Pons (tissue), 1 donor: Measurements from ENCODE around the gene PPP1R14C.
"Not testable (repeated sequence)": the region's sequence is repeated elsewhere in the genome, so short reads cannot be mapped to it uniquely, and the experiment has no call there.

ENCODE experiments used
- DNase-seq: peaks from one replicate; pipeline ENCODE4 v3.0.0-alpha.2; 2016; ENCODE audit warnings: low spot score

Gene PPP1R14C

DNA sequence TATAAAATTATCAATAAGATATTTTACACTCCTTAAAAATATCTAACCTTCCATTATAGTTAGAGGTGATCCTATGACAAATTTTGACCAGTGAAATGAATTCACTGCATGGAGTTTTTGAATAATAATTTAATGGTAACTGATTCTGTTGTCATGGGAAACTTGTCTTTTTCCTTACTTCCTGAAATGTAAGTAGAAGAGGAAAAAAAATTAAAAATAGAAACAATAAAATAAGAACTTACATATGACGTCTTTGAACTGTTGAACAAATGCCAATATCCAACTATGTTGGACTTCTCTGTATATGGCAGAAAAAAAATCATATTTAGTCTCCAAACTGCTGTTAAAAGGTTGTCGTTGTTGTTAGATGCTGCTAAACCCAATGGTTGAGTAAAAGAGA, 26.3 kb downstream of the PPP1R14C start:
- no peak for DNase-seq

DNA sequence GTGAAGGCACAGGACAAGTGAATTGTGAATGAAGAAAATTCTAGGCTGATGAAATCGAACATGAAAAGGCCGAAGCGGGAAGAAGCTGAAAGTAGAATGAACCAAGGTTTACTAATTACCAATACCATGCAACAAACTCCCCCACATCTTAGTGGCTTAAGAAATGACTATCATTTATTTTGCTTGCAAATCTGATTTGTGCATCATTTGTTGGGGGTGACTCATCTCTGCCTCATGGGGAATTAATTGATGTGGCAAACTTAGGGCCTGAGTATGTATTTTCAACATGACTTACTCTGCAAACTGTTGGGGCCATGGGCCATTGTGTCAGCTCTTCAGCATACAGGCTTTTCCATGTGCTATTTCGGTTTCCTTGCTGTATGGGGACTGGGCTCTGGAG, 26.8 kb downstream of the PPP1R14C start:
- no peak for DNase-seq

DNA sequence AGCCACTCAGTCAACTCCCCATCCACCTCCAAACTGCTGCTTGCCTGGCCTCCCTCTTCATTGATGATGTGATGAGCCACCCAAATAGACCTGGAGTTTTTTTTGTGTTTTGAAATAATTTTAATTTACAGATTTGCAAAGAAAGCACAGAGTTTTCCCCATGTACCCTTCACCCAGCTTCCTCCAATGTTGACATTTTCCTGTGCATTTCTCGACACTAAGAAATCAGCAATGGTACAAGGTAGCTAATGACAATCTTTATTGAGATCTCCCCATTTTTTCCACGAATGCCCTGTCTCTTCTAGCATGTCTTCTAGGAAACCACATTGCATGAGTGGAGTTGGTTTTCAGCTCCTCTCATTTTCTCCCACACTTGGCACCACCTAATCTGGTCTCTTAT, 30.1 kb downstream of the PPP1R14C start:
- DNase-seq: no peak

DNA sequence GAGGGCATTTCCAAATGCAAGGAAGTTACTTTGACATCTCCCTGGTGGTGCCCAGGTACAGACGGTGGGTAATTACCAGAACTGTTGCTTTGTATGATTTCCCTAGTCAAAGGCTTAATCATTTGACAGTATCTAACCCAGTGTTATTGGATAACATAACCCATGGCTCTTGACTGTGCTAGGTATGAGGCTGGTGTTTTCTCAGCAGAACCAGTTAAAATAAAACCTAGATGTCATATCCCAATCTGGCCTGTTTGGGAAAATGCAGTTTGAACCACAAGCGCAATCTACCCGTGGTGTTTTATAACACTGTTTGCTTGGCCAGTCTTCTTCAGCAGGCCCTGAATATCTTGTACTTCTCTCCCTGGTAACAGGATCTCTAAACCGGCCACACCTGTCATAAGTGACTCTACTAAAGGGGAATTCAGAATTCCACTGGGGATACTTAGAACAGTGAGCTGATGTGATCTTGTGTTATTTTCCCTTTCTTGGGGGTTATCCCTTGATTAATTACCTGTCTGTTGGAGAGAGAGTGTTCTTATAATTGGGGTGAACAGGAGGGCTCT, 32.8 kb downstream of the PPP1R14C start:
- DNase-seq: no peak

DNA sequence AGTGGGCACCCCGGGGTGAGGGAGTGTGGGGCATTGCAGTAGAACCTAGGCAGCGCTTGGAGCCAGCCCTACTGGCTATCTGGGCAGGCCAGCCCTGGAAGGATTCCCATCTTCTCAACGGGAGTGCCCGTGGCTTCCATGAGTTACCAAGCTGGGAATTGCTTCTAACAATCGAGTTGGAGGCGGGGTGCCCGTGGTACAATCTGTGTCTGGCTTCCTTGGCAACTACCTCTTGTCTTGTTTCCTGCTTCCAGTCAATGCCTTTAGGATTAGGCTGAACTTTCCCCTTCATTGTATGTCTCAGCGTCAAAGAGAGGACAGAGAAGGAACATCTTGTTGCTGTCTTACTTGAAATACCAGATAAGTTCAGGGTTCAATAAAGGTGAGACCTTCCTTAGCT, 33.3 kb downstream of the PPP1R14C start:
- DNase-seq: no peak

GRCh38 chr6:150176659-150177058, 33.8 kb downstream of the PPP1R14C start:
- no peak for DNase-seq

DNA sequence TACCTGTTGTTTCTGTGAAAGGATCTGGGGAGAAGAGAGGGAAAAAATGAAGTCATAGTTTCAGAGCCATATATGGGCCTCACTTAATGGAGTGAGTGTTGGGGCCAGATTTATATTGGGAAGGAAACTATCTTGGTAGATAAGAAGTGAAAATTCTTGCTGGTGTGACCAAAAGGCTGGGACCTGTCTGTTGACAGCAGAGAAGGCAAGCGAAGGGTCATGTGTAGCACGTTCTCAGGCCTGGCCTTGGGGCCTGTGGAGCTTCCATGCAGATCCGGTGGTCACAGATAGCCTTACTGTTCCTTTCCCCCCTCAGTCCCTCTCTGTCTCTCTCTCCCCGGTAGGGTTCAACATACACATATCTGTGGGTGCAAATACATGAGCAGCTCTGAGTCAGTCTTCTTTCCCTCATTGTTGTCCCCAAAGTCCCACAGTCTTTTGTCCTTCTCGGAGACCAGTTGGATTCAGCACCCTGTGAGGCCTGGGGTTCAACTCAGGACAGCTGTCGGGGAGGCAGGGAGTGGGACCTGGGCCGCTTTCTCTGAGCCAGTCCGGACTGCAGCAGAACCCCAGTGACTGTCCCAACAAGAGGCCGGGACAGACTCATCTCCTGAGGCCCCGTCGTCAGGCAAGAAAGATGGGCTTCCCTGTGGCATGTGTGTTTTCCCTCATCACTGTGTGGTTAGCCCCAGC, 34.6 kb downstream of the PPP1R14C start:
- no peak for DNase-seq

GRCh38 chr6:150177952-150178520, 35.2 kb downstream of the PPP1R14C start:
- DNase-seq: no peak

GRCh38 chr6:150179030-150179429, 36.2 kb downstream of the PPP1R14C start:
- no peak for DNase-seq

DNA sequence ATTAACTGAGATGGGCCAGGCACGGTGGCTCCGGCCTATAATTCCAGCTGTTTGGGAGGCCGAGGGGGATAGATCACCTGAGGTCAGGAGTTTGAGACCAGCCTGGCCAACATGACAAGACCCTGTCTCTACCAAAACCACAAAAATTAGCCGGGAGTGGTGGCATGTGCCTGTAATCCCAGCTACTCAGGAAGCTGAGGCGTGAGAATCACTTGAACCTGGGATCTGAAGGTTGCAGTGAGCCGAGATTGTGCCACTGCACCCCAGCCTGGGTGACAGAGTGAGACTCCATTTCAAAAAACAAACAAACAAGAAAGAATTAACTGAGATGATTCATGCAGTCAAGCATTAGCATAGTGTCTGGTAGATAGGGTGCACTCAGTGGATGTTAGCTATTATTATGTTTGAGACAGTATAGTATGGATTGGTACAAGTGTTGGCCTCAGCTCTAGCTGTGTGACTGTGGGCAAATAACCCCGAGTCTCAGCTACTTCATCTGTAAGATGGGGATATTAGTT, 37.1 kb downstream of the PPP1R14C start:
- not testable (repeated sequence) for DNase-seq

DNA sequence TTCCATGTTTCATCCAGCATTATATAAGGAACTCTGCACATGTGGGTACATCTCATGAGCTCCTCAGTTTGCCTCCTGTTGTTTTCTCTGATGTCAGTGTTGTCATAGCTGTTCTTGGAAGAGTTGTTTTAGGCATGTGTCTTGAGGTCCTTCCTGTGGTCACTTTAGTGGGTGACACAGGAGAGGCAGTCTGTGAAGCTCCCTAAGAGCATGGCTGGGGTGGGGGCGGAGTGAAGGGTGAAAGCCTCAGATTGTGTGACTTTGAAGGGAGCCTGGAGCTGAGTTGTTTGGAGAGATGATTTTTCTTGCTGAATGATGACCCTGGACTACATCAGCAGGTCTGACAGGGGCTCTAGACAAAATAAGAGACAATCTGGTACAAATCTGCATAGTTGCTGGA, 37.7 kb downstream of the PPP1R14C start:
- DNase-seq: no peak

- DNase-seq: no peak
These were observed 39.7 kb downstream of the PPP1R14C start for GRCh38 chr6:150182460-150183078.

DNA sequence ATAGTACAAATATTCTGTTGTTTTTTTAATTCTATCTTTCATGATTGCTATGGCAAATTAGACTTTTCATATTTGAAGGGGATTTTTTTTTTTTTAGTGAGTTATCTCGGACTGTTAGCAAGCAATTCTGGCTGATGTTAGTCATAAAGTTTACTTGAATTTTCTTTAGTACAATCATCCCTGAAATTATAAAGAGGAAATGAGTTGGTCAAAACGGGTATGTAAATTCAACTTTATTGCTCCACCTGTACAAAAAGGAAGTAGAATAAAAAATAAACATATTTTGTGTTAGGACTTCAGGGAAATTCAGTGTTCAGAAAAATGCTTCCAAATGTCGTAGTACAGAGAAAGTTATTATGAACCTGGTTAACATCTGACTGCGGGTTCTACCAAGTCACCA, 40.3 kb downstream of the PPP1R14C start:
- DNase-seq: no peak

- DNase-seq: no peak
These were observed 41.1 kb downstream of the PPP1R14C start for GRCh38 chr6:150183966-150184365.

GRCh38 chr6:150184850-150185731, 42.2 kb downstream of the PPP1R14C start:
- no peak for DNase-seq

- no peak for DNase-seq
These were observed 42.9 kb downstream of the PPP1R14C start for GRCh38 chr6:150185732-150186117.

DNA sequence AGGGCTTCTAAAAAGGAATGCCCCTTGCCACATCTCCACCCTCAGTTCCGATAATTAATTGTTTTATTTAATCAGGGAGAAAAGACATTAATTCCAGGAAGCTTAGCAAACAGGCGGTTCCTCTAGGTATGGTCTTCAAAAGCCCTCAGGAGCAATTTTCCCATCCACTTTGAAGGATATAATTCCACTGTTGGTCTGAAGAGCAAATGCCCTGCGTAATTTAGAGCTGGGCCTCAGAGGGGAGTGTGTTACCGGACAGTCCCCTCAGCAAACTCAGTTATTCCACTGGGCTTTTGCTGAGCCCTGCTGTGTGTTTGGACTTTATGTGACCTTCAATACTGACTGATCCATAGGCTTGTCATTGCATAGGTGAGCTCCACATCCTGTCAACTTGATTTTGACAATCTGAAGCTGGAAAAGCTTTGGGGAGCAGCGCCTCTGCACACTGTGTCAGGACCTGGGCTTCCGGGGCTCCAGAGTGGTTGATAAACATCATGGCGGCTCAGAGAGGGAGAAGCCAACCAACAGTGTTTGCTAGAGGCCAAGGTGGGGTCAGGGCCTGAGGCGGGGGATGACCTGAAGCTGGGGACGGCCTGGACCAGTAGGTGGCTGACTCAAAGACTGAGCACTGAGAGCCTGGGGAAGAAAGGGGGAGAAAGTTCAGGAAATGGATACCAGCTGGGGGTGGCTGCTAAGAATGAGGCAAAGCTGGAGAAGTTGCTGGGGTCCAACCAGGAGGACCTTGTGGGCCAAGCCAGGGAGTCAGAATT, 43.5 kb downstream of the PPP1R14C start:
- DNase-seq: no peak

- not testable (repeated sequence) for DNase-seq
These were observed 44.6 kb downstream of the PPP1R14C start for GRCh38 chr6:150187433-150187832.

DNA sequence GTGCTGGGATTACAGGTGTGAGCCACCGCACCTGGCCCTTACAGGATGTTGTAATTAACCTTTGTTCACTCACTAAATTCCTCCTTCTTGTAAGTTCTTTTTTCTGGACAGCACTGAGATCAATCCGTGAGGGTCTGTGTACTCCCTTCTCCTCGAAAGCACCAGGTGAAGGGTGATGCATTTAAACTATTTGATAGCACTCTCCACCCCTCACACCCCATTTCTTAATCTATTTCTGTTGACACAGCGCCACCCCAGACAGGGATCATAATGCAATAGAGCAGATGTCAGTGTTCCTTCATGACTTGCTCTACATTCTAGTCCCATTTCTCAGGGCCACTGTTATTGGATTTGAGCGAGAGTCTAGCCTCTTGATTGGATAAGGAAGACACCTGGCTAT, 46.3 kb downstream of the PPP1R14C start:
- no peak for DNase-seq

DNA sequence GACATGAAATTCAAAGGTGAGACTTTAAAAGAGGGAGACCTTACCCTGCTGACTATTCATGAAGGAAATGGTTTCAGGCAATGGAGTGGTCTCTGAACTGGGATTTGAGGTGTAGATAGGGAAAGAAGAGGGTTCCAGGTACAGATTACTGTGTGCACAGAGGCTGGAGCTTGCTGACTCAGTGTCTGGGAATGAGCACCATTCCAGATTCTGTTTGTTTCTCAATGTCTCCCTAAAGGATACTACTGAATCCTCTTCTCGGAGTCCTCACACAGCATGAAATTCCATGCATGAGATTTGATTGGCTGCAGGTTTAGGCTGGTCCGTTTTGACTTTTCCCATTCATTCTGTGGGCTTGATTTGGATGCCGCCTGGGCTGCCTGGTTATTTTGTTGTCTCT, 49.0 kb downstream of the PPP1R14C start:
- DNase-seq: no peak

DNA sequence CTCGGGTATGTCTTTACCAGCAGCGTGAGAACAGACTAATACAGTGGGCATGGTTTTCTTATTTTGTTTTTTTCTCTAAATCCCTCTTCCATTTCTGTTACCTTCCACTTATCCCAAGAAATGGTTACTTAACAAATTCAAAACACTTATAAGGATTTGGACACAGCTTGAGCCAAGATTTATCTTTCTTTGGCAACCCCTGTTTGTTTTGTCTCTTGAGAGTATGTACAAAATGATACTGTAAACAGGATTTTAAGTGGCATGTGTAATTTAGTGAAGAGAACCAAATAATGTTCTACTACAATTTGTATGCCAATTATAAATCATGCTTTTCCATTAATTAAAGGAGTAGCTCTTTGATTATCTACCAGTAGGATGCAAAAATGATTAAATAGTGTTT, 51.4 kb downstream of the PPP1R14C start:
- DNase-seq: no peak
